Non-pigmented ciliary epithelial cell (primary cell): Measurements from ENCODE around the gene KLK1.
A peak's percentile ranks its signal among the peaks of the same experiment; 100 is the strongest.

Experiments
- DNase-seq: peaks from one replicate; pipeline ENCODE4 v3.0.0-alpha.2; 2010; ENCODE audit warnings: low read depth

KLK1 gene

GRCh38 chr19:50835785-50836542, 12.4 kb upstream of the KLK1 start:
- peak; percentile 8 for DNase-seq

- no peak for DNase-seq
These were observed 11.7 kb upstream of the KLK1 start for GRCh38 chr19:50835103-50835784.

GRCh38 chr19:50833802-50834167, 10.2 kb upstream of the KLK1 start:
- no peak for DNase-seq

- no peak for DNase-seq
These were observed 9.7 kb upstream of the KLK1 start, which contains the start of gene KLK15 for GRCh38 chr19:50833117-50833801. TSS of gene KLK15 (minus strand) at chr19:50833574. CDS start at chr19:50831492, 2,082 bp downstream.

- no peak for DNase-seq
These were observed 9.1 kb upstream of the KLK1 start for GRCh38 chr19:50832666-50833065.

GRCh38 chr19:50831026-50831396, 7.4 kb upstream of the KLK1 start:
- DNase-seq, result no peak

GRCh38 chr19:50830266-50831025, 6.9 kb upstream of the KLK1 start:
- DNase-seq, result no peak

GRCh38 chr19:50829801-50830200, 6.2 kb upstream of the KLK1 start:
- no peak for DNase-seq

- DNase-seq, result no peak
These were observed 3.9 kb upstream of the KLK1 start for GRCh38 chr19:50827476-50827875.

GRCh38 chr19:50826492-50827240, 3.1 kb upstream of the KLK1 start:
- no peak for DNase-seq

- DNase-seq, result no peak
These were observed 852 bp downstream of the KLK1 start for GRCh38 chr19:50822661-50823208.

GRCh38 chr19:50821622-50822021, 2.0 kb downstream of the KLK1 start:
- no peak for DNase-seq

GRCh38 chr19:50821248-50821612, 2.4 kb downstream of the KLK1 start:
- DNase-seq, result no peak

GRCh38 chr19:50820549-50821247, 2.9 kb downstream of the KLK1 start:
- DNase-seq, result no peak

GRCh38 chr19:50820086-50820485, 3.5 kb downstream of the KLK1 start:
- DNase-seq, result no peak

GRCh38 chr19:50819636-50820035, 4.0 kb downstream of the KLK1 start:
- DNase-seq, result no peak

GRCh38 chr19:50818859-50819472, 4.6 kb downstream of the KLK1 start:
- no peak for DNase-seq

GRCh38 chr19:50817941-50818858, 5.4 kb downstream of the KLK1 start:
- no peak for DNase-seq

- no peak for DNase-seq
These were observed 8.1 kb downstream of the KLK1 start for GRCh38 chr19:50815439-50815838.
